Natural killer cell (primary cell): Measurements from ENCODE around the gene SLC2A4. TPM values are rescaled to one million over a fixed set of nuclear protein-coding genes. Genes with fewer than 3 reads are reported as not detected.

Experiments
- ATAC-seq, 3 donors: fragments of 150-1000 bp in 2 of 3; fragments of 200-7000 bp in 1 of 3; cut with Tn5 transposase; 1 replicate in 1 of 3; 2 replicates in 2 of 3; pipeline ENCODE4 v1.10.0; 2021; ENCODE audit warnings: mild to moderate bottlenecking in 2 of 3, moderate library complexity in 2 of 3
- DNase-seq, 2 donors: peaks; one replicate each; pipeline versions ENCODE4 v3.0.0 to v3.0.0-alpha.2; 2013 to 2021; ENCODE audit warnings: mixed read lengths in 1 of 2
- H3K27ac ChIP-seq: one replicate; pipeline ENCODE4 v1.5.1; 2013; ENCODE audit warnings: mild to moderate bottlenecking, low read length
- H3K27me3 ChIP-seq: one replicate; pipeline ENCODE4 v1.6.1; 2013; ENCODE audit warnings: low read length; ENCODE audit not compliant: control insufficient read depth, insufficient read depth
- H3K36me3 ChIP-seq: one replicate; pipeline ENCODE4 v1.6.1; 2013; ENCODE audit warnings: low read length; ENCODE audit not compliant: control insufficient read depth, insufficient read depth
- H3K4me1 ChIP-seq: one replicate; pipeline ENCODE4 v1.6.1; 2013; ENCODE audit warnings: low read length; ENCODE audit not compliant: control insufficient read depth, insufficient read depth
- H3K4me3 ChIP-seq: one replicate; pipeline ENCODE4 v1.5.1; 2013; ENCODE audit warnings: low read length
- H3K9me3 ChIP-seq: one replicate; pipeline ENCODE4 v1.6.1; 2013; ENCODE audit warnings: low read length; ENCODE audit not compliant: control insufficient read depth, insufficient read depth
- H3K27ac Mint-ChIP-seq, 2 donors: one replicate each; pipeline ENCODE4 v1.8.0; 2022; ENCODE audit warnings: mild to moderate bottlenecking in 2 of 2, mixed read lengths in 2 of 2, moderate library complexity in 1 of 2
- H3K27me3 Mint-ChIP-seq, 2 donors: one replicate each; pipeline ENCODE4 v1.8.0; 2022; ENCODE audit warnings: low read depth in 2 of 2, mixed read lengths in 2 of 2
- H3K36me3 Mint-ChIP-seq: one replicate; pipeline ENCODE4 v1.8.0; 2022; ENCODE audit warnings: mixed read lengths
- H3K4me1 Mint-ChIP-seq, 2 donors: one replicate each; pipeline ENCODE4 v1.8.0; 2022; ENCODE audit warnings: mixed read lengths in 2 of 2
- H3K4me3 Mint-ChIP-seq: one replicate; pipeline ENCODE4 v1.8.0; 2022; ENCODE audit warnings: mild to moderate bottlenecking, moderate library complexity, mixed read lengths
- H3K9me3 Mint-ChIP-seq, 2 donors: one replicate each; pipeline ENCODE4 v1.8.0; 2022; ENCODE audit warnings: mixed read lengths in 2 of 2
- WGBS: methylation state at CpG from one replicate; pipeline ENCODE4 v1.1.7; 2013; ENCODE audit warnings: missing lambda C conversion rate; ENCODE audit not compliant: insufficient coverage; 5-methylcytosine and 5-hydroxymethylcytosine counted together
- intact Hi-C: fragments of 100-400 bp; cut with micrococcal nuclease; formaldehyde crosslinking; loops from one replicate; pipeline ENCODE4 v1.14.2; 2022
- total RNA-seq, 4 donors: library from RNA; stranded (reverse); fragments of 120-200 nt in 1 of 4; gene quantifications; one replicate each; pipeline versions ENCODE4 v1.2.3 to v1.2.4, GENCODE V29; 2013 to 2022
- TF ChIP-seq, protein P1 (sequence below): fragments of 200-600 bp; IDR thresholded peaks from one replicate; pipeline ENCODE4 v1.8.0; 2022; ENCODE audit warnings: antibody characterized with exemption

SLC2A4 gene
- total RNA-seq, 3 donors from 2014 or later (not counting 1 experiment from before 2014, with no cell fraction given), result not detected

GRCh38 chr17:7258731-7259554, 22.6 kb upstream of the SLC2A4 start:
- H3K9me3 Mint-ChIP-seq, result no peaks in the 10 kb centered on the region
- no peak overlapping the region for H3K4me3 Mint-ChIP-seq
- WGBS, result 94% methylated on average over 6 of the region's 7 CpGs
- Histone ChIP-seq H3K27me3 (peaks cover 22% of the 10 kb centered on the region), H3K36me3 (peaks cover 34% of the 10 kb centered on the region), H3K9me3 (no peaks in the 10 kb centered on the region), H3K27ac (no peak overlapping the region), H3K4me3 (no peak overlapping the region), H3K4me1 (peaks cover 34% of the 10 kb centered on the region)
- H3K36me3 Mint-ChIP-seq, result peaks cover 12% of the 10 kb centered on the region
- H3K4me1 Mint-ChIP-seq, result peaks cover 14 to 19% of the 10 kb centered on the region in 2 donors
- ATAC-seq (no peak), DNase-seq (peak in 1 of 2 donors; percentile 6)
- H3K27me3 Mint-ChIP-seq, result peaks cover 12% of the 10 kb centered on the region in 2 donors
- TF ChIP-seq, protein P1, sequence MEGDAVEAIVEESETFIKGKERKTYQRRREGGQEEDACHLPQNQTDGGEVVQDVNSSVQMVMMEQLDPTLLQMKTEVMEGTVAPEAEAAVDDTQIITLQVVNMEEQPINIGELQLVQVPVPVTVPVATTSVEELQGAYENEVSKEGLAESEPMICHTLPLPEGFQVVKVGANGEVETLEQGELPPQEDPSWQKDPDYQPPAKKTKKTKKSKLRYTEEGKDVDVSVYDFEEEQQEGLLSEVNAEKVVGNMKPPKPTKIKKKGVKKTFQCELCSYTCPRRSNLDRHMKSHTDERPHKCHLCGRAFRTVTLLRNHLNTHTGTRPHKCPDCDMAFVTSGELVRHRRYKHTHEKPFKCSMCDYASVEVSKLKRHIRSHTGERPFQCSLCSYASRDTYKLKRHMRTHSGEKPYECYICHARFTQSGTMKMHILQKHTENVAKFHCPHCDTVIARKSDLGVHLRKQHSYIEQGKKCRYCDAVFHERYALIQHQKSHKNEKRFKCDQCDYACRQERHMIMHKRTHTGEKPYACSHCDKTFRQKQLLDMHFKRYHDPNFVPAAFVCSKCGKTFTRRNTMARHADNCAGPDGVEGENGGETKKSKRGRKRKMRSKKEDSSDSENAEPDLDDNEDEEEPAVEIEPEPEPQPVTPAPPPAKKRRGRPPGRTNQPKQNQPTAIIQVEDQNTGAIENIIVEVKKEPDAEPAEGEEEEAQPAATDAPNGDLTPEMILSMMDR, result no peak
- H3K27ac Mint-ChIP-seq, result no peak overlapping the region
- intact Hi-C loops, result no loop called here

- TF ChIP-seq, protein P1, result no peak
- peaks cover 33% of the 10 kb centered on the region for H3K36me3 ChIP-seq
- H3K27ac Mint-ChIP-seq, result no peak overlapping the region
- H3K4me3 Mint-ChIP-seq, result no peak overlapping the region
- H3K27ac ChIP-seq, result no peak overlapping the region
- no peaks in the 10 kb centered on the region for H3K9me3 Mint-ChIP-seq
- ATAC-seq (no peak), DNase-seq (no peak)
- H3K9me3 ChIP-seq, result no peaks in the 10 kb centered on the region
- no peak overlapping the region for H3K4me3 ChIP-seq
- intact Hi-C loops, result no loop called here
- peaks cover 17 to 22% of the 10 kb centered on the region in 2 donors for H3K4me1 Mint-ChIP-seq
- WGBS, result 100% methylated on average over 4 of the region's 6 CpGs
- H3K4me1 ChIP-seq, result peaks cover 34% of the 10 kb centered on the region
- peaks cover 14 to 16% of the 10 kb centered on the region in 2 donors for H3K27me3 Mint-ChIP-seq
- H3K27me3 ChIP-seq, result peaks cover 22% of the 10 kb centered on the region
- H3K36me3 Mint-ChIP-seq, result peaks cover 12% of the 10 kb centered on the region
Measured at GRCh38 chr17:7259555-7259889, 22.0 kb upstream of the SLC2A4 start.

GRCh38 chr17:7260151-7260550, 21.4 kb upstream of the SLC2A4 start:
- Histone ChIP-seq H3K27me3 (peaks cover 22% of the 10 kb centered on the region), H3K9me3 (no peaks in the 10 kb centered on the region), H3K36me3 (peaks cover 28% of the 10 kb centered on the region), H3K4me1 (peaks cover 34% of the 10 kb centered on the region), H3K27ac (no peak overlapping the region), H3K4me3 (no peak overlapping the region)
- ATAC-seq (no peak), DNase-seq (peak in 1 of 2 donors; percentile 9)
- Mint-ChIP-seq H3K36me3 (peaks cover 12% of the 10 kb centered on the region), H3K4me1 (peaks cover 17% of the 10 kb centered on the region in 2 donors), H3K9me3 (no peaks in the 10 kb centered on the region), H3K4me3 (peak overlapping the region; percentile 47), H3K27ac (no peak overlapping the region), H3K27me3 (peaks cover 14 to 16% of the 10 kb centered on the region in 2 donors)
- 93% methylated on average over 4 of the region's 4 CpGs for WGBS
- TF ChIP-seq, protein P1, result no peak
- intact Hi-C loops, result no loop called here
